ENCODE results near the gene SKI.
"Not testable (repeated sequence)": the region's sequence is repeated elsewhere in the genome, so short reads cannot be mapped to it uniquely, and the experiment has no call there.

SKI gene

DNA sequence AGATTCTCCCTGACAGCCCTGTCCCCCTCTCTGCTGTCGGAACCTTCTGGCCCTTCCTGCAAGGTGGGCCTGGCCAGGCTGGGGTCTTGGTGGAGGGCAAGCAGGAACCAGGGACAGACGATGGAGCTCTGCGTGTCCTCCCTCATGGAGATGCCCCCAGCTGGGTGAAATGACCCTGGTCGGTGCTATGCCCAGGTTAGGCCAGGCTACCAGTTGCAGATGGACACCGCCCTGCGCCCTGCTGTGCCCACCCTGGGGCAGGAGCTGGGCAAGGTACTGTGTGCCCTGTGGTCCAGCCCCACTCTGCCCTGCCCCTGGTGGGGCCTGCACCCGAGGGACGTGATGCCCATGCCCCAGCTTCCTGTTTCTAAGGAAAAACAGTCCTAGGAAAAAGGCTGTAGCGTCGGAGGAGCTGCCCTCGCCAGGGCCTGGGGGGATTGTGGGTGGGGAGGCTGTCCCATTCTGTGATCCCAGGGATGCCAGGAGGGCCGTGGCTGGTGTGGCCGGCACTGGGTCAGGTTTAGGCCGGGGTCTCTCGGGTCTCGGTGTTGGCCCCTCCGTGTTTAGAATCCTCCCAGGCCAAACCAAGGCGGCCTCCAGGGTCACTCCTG, 85.6 kb downstream of the SKI start:
- DNase-seq: no peak

- DNase-seq: no peak
Observed at GRCh38 chr1:2314273-2314802, 86.2 kb downstream of the SKI start.

GRCh38 chr1:2314803-2315673, 86.9 kb downstream of the SKI start:
- no peak for DNase-seq

- no peak for DNase-seq
Observed at GRCh38 chr1:2315674-2316450, 87.7 kb downstream of the SKI start.

DNA sequence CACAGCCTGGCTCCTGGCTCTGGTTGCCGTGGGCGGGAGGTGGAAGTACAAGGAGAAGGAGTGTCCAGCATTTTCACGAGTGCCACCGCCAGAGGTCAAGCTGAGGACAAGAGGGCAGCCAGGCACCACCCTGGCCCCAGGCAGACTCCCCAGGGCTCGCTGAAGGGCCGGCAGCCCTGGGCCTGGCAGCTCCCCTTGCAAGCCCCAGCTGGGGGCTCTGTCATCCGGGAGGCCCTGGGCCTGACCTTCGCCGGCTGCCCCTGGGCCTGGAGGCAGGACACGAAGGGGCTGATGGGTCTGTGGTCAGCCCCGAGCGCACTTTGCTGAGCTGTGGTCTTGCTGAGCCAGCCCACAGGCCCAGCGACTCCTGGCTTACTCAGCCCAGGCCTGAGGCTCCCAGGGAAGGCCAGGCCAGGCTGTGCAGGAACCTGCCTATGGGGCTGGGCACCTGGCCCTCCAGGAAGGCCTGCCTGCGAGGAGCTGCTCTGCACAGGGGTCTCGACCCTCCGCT, 88.4 kb downstream of the SKI start:
- DNase-seq: no peak

DNA sequence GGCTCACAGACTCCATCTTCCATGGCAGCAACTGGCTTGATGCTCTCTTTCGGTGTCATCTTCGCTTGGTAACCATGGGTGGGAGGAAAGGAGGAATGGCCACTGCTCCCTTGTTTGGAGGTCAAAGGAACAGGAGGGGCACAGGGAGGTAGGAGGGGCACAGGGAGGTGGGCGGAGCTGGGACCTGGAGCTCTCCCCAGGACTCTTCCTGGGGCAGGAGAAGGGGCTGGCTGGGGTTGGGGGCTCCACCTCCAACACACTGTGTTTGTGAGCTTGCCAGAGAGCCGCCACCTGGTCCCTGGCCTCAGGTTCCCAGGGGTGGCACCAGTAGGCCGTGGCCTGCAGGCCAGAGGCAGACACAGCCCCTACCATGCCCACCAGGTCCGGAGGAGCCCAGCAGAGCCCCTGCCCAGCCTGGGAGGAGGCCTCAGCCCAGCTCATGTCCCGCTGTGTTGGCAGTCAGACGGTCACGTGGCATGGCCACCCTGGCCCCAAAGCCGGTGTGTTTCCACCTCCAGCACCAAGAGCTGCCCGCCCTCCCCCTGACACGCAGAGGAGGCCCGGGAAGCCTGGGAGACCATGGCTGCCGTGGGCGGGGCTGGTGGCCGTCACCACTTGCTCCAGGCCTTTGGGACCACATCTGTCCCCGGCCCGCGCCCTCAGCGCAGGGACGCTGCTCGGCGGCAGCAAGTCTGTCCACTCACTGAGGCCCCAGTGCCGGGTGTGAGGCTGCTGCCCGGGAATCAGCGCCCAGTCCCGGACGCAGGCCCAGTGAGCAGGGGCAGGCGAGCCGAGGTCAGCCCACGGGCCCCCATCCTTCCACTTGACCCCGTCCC, 89.3 kb downstream of the SKI start:
- no peak for DNase-seq

DNA sequence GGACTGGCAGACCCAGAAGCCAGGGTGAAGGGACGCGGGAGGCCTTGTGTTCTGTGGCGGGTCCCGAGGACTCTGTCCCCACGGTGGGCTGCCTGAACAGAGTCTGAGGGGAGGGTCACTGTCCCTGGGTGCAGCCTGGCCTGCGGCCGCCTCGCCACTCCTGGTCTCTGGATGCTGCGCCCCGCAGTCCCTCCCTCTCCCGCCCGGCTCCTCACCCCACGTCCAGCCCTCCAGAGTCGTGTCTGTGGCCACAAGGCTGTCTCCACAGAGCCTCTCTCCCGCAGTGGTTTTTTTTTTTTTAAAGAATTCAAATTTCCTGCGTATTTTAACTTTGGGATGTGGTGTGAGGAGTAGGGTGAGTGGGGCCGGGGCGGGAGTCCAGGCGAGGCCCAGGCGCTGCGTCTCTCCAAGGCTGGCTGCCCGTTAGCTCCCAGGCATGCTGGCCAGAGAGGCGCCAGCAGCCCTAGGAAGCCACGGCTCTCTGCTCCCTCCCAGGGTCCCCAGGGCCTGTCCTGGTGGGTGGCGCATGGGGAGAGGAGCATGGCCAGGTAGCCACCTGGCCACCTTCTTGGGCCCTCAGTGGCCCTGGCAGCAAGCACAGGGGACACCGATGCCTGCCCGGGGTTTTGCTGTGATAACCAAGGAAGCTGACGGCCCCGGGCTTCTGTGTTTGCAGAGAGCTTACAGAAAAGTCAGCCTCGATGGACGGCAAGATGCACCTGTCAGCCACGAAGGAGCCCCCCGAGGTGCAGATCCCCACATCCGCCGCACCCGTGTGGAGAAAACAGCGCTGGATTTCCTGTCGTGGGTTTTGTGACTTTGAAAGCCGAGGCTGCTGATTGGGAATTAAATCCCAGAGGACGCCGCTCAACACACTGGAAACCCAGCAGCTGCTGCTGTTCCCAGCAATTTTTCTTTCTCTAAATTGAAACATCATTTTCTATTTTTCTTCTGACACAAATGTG, 90.5 kb downstream of the SKI start:
- DNase-seq: no peak

- no peak for DNase-seq
Observed at GRCh38 chr1:2319291-2319690, 91.2 kb downstream of the SKI start.

GRCh38 chr1:2320006-2320405, 91.9 kb downstream of the SKI start:
- DNase-seq: no peak

DNA sequence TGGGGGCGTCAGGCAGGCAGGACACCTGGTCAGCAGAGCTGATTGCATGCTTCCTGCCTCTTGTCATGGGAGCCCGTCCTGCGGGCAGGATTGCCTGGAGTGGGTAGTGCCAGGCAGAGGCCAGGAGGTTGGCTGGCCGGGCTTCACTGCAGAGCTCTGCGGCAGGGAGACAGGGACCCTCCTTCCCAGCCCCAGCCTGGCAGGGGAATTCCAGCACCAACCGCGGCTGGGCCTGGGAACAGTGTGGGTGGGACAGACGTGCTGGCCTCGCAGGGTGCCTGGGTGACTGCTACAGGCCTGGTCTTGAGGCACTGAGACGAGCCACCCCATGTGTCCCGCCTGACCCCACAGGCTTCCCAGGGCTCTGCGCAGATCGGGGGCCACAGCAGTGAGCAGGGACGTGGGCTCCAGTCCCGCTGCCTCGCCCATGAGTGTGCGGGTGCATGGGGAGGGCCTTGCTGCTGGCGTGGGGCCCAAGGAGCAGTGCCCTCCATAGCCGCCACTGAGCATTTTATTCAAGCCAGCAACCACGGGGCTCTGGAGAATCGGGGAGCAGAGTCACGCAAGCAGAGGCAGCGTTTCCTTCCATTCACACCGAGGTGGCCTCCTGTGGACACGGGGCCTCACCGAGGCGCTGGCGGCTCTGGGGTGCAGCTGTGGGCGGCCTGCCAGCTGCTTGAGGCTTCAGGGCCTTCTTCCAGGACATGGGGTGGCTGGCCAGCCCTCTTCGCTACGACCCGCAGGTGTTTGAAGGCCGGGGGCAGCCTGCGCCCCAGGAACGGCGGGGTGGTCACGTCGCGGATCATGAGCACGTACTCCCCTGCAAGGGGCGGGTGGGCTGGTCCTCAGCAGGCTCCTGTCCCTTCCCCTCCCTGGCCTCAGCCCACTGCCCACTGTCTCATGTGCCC, 92.9 kb downstream of the SKI start:
- no peak for DNase-seq

DNA sequence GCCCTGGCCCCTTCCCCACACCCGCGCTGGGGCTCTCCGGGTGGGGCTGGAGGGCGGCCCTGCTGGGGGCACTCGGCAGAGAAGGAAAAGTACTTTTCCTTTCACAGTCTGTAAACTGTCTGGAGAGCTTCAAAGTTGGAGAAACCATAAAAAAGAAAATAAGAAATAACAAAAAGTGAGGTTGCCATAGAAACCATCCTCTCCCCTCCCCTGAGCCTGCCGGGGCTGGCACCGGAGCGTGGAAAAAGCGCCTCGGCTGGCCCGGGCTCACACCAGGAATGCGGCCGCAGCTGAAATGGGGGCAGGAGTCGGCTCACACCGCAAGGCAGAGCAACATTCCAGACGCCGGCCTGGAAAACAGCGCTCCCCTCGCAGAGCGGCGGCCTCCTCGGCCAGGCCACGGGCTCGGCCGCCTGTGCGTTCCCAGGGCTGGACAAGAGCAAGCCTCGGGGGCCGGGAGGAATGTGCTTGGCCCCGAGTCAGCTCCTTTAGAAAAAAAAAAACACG, 94.0 kb downstream of the SKI start:
- DNase-seq: no peak

DNA sequence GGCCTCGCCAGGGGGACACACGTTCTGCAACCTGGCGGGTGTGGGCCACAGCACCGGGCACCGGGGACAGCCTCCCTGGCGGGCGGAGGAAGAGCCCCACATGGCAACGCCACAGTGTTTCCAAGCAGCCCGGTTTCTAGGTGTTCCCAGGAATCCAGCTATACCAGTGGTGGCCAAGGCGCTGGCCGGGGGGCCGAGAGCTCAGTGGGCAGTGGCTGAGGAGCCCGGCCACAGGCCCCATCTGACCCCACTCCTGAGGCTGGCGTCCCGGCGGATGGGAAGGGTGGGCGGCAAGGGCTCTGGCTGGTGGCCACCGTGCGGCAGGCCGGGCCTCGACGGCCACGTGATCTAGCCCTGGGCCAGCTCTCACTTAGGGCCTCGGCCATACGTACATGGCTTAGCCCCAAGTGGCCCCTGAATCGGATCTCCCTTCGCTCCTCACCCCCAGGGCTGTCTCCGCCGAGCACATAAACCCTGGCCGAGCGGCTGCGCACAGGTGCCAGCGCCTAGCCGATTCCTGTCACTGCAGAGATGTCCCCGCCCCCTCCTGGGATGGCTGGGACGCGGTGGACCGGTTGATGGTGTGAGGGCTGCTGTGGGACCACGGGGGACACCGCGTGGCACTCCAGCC, 94.6 kb downstream of the SKI start:
- no peak for DNase-seq

- DNase-seq: no peak
Observed at GRCh38 chr1:2323451-2323974, 95.4 kb downstream of the SKI start.

- no peak for DNase-seq
Observed at GRCh38 chr1:2324553-2325366, 96.6 kb downstream of the SKI start.

- DNase-seq: no peak
Observed at GRCh38 chr1:2326524-2326923, 98.4 kb downstream of the SKI start.

GRCh38 chr1:2327162-2327561, 99.0 kb downstream of the SKI start:
- not testable (repeated sequence) for DNase-seq

DNA sequence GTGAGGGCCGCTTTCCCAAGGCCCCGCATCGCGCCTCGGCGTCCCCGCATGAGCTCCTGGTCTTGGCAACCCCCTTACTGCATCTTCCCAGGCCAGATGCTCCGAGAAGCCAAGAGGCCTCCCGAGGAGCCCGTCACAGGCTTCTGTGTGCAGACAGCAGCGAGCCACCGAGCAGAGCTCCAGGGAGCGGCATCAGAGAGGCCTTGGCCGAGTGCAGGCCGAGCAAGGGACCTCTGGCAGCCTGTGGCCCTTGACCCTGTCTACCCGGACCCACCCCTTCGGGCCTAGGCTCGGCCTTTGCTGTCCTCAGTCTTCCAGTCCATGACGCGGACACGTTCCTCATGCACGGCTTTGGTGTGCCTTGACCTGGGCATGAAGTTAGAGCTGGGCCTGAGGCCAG, 99.7 kb downstream of the SKI start:
- DNase-seq: no peak
